ENCODE data around the gene PSMB3. TPM values are rescaled to one million over a fixed set of nuclear protein-coding genes. Genes with fewer than 3 reads are reported as not detected.
"Not testable (repeated sequence)": the region's sequence is repeated elsewhere in the genome, so short reads cannot be mapped to it uniquely, and the experiment has no call there.

Gene PSMB3
- total RNA-seq, 2 donors from 2014 or later = 182 to 190 TPM

GRCh38 chr17:38720941-38721340 is 31.6 kb upstream of the PSMB3 start:
- H3K36me3 Mint-ChIP-seq (ENCODE audit: insufficient read depth in 2 of 2) = peaks cover 2 to 18% of the 10 kb centered on the region in 2 donors
- H3K9me3 Mint-ChIP-seq = no peaks in the 10 kb centered on the region
- no peaks in the 10 kb centered on the region for H3K27me3 Mint-ChIP-seq (ENCODE audit: low read depth)
- peak overlapping the region; percentile 36 for H3K27ac Mint-ChIP-seq
- DNase-seq = no peak
- no peak for ATAC-seq (replicated peaks in 1 of 2)
- H3K4me3 Mint-ChIP-seq = no peak overlapping the region
- H3K4me1 Mint-ChIP-seq (ENCODE audit: low read depth) = peaks cover 38% of the 10 kb centered on the region

DNA sequence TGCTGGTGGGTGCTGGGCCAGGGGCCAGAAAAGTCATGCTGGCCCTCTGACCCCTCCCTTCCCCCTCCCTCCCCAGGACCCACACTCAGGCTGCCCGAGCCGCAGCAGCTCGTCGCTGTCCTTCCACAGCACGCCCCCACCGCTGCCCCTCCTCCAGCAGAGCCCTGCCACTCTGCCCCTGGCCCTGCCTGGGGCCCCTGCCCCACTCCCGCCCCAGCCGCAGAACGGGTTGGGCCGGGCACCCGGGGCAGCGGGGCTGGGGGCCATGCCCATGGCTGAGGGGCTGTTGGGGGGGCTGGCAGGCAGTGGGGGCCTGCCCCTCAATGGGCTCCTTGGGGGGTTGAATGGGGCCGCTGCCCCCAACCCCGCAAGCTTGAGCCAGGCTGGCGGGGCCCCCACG is 30.7 kb upstream of the PSMB3 start:
- Mint-ChIP-seq H3K27me3 (ENCODE audit: low read depth) (no peaks in the 10 kb centered on the region), H3K27ac (no peak overlapping the region), H3K9me3 (no peaks in the 10 kb centered on the region), H3K4me1 (ENCODE audit: low read depth) (peaks cover 45% of the 10 kb centered on the region), H3K36me3 (ENCODE audit: insufficient read depth in 2 of 2) (peaks cover 4 to 16% of the 10 kb centered on the region in 2 donors), H3K4me3 (no peak overlapping the region)
- ATAC-seq (replicated peaks in 1 of 2) (no peak), DNase-seq (no peak)

GRCh38 chr17:38724337-38724988 is 28.1 kb upstream of the PSMB3 start:
- Mint-ChIP-seq H3K4me3 (no peak overlapping the region), H3K27me3 (ENCODE audit: low read depth) (no peaks in the 10 kb centered on the region), H3K4me1 (ENCODE audit: low read depth) (peaks cover 67% of the 10 kb centered on the region), H3K36me3 (ENCODE audit: insufficient read depth in 2 of 2) (peaks cover 5 to 8% of the 10 kb centered on the region in 2 donors), H3K9me3 (peaks cover 0 to 3% of the 10 kb centered on the region in 2 donors), H3K27ac (peak overlapping the region; percentile 7)
- ATAC-seq (replicated peaks in 1 of 2) = no peak
- no peak for DNase-seq

DNA sequence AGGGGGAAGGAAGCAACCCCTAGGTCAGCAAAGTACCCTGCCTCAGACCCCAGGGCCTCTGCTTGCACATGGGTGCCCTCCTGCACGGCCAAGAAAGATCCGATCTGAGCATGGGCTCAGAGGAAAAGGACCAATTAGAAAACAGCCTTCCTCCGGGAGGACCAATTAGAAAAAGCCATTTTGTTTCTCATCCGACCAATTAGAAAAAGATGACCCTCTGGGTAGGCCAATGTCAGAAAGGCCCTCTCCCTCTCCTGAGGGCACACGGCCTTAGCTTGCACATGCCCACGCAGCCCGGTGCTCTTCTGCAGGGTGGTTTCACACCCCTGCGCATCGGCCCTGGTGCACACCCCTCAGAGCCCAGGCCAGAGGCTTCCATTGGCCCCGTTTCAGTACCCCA is 27.5 kb upstream of the PSMB3 start:
- Mint-ChIP-seq H3K4me3 (no peak overlapping the region), H3K27ac (no peak overlapping the region), H3K27me3 (ENCODE audit: low read depth) (no peaks in the 10 kb centered on the region), H3K36me3 (ENCODE audit: insufficient read depth in 2 of 2) (peaks cover 5 to 8% of the 10 kb centered on the region in 2 donors), H3K4me1 (ENCODE audit: low read depth) (peaks cover 69% of the 10 kb centered on the region), H3K9me3 (peaks cover 0 to 3% of the 10 kb centered on the region in 2 donors)
- DNase-seq = no peak
- no peak for ATAC-seq (replicated peaks in 1 of 2)

DNA sequence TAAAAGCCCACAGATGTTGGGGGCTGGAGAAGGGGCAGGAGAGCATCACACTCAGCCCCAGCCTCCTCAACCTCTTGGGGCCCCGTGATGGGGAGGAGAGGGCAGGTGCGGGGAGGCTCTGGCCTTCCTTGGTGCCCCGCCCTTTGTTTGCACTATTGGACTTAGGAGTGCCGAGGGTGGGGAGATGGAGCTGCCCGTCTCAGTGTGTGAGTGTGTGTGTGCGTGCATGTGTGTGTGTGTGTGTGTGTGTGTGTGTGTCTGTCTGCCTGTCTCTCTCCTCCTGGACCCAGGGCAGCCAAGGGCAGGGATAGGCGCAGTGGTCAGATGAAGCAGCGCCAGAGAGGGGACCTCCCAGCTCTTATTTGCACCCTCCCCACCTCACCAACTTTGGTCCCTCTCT is 26.4 kb upstream of the PSMB3 start:
- Mint-ChIP-seq H3K4me1 (ENCODE audit: low read depth) (peaks cover 69% of the 10 kb centered on the region), H3K27ac (peak overlapping the region; percentile 11), H3K4me3 (peak overlapping the region; percentile 8 to 34)
- not testable (repeated sequence) for ATAC-seq (replicated peaks in 1 of 2); H3K36me3 Mint-ChIP-seq (ENCODE audit: insufficient read depth in 2 of 2); DNase-seq; H3K9me3 Mint-ChIP-seq; H3K27me3 Mint-ChIP-seq (ENCODE audit: low read depth)

DNA sequence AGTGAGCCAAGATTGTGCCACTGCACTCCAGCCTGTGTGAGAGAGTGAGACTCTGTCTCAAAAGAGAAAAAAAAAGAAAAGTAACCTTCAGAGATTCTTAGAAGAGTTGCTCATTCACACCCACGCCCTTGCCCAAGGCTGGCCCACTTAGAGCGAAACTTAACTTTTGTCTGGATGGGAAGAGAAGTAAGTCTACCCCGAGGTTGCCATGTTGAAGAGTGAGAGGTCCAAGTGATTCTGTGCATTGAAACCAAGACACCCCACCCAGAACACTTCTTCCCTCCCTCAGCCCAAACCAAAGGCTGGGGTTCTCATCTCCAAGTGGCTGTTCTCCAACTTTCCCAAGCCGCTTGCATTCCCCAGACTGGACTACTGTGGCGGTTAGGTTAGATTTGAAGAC is 24.8 kb upstream of the PSMB3 start:
- Mint-ChIP-seq H3K4me1 (ENCODE audit: low read depth) (peaks cover 78% of the 10 kb centered on the region), H3K4me3 (peak overlapping the region; percentile 90 to 93), H3K27me3 (ENCODE audit: low read depth) (no peaks in the 10 kb centered on the region), H3K27ac (peak overlapping the region; percentile 99), H3K36me3 (ENCODE audit: insufficient read depth in 2 of 2) (peaks cover 4 to 6% of the 10 kb centered on the region in 2 donors), H3K9me3 (peaks cover 0 to 3% of the 10 kb centered on the region in 2 donors)
- peak; percentile 82 to 88 for DNase-seq
- ATAC-seq (replicated peaks in 1 of 2) = peak; percentile 61 to 64

DNA sequence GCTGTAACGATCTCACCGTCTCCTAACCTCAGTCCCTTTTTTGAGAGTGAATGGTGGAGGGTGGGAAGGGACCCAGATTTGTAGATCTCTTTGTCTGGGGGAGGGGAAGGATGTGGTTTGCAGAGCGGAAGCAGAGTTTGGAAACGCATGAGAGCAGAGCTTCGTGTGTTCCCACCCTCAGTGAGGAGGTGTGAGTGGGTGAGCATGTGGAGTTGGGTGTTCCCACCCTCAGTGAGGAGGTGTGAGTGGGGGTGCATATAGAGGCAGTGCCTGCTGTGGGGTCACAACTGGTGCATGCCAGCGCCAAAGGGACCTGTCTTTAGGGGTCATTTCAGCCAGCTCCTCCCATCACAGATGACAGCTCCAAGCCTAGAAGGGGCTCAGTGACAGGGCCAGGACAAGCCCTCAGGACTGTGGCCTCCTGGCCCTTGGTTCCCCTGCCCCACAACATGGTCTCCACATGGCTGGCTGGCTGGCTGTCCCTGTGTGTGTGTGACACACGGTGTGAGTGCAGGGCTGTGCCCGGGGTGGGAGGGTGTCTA is 24.2 kb upstream of the PSMB3 start:
- Mint-ChIP-seq H3K4me1 (ENCODE audit: low read depth) (peaks cover 78% of the 10 kb centered on the region), H3K27ac (peak overlapping the region; percentile 99), H3K9me3 (peaks cover 0 to 3% of the 10 kb centered on the region in 2 donors), H3K4me3 (peak overlapping the region; percentile 90 to 93), H3K27me3 (ENCODE audit: low read depth) (no peaks in the 10 kb centered on the region), H3K36me3 (ENCODE audit: insufficient read depth in 2 of 2) (peaks cover 6% of the 10 kb centered on the region in 2 donors)
- peak; percentile 10 to 21 for ATAC-seq (replicated peaks in 1 of 2)
- DNase-seq = peak; percentile 51 to 62

- Mint-ChIP-seq H3K4me3 (peak overlapping the region; percentile 90 to 93), H3K4me1 (ENCODE audit: low read depth) (peaks cover 83% of the 10 kb centered on the region), H3K27me3 (ENCODE audit: low read depth) (no peaks in the 10 kb centered on the region), H3K9me3 (peaks cover 0 to 3% of the 10 kb centered on the region in 2 donors), H3K36me3 (ENCODE audit: insufficient read depth in 2 of 2) (peaks cover 6% of the 10 kb centered on the region in 2 donors), H3K27ac (peak overlapping the region; percentile 67)
- DNase-seq (no peak), ATAC-seq (replicated peaks in 1 of 2) (no peak)
Measured at GRCh38 chr17:38729368-38729885, 23.1 kb upstream of the PSMB3 start.

GRCh38 chr17:38729886-38730525 is 22.5 kb upstream of the PSMB3 start, which contains the start of gene CISD3:
TSS of gene CISD3 (plus strand) at chr17:38730341. CDS start at chr17:38730359, 18 bp downstream.
- Mint-ChIP-seq H3K27ac (peak within 1 kb of the TSS; percentile 67), H3K4me3 (peak within 1 kb of the TSS; percentile 93 to 100), H3K4me1 (ENCODE audit: low read depth) (peaks cover 87% of the 10 kb centered on the region), H3K27me3 (ENCODE audit: low read depth) (no peaks in the 10 kb centered on the region), H3K36me3 (ENCODE audit: insufficient read depth in 2 of 2) (peaks cover 6% of the 10 kb centered on the region in 2 donors), H3K9me3 (peaks cover 0 to 3% of the 10 kb centered on the region in 2 donors)
- DNase-seq (peak; percentile 91 to 95), ATAC-seq (replicated peaks in 1 of 2) (peak; percentile 78 to 79)

- Mint-ChIP-seq H3K4me1 (ENCODE audit: low read depth) (peaks cover 86% of the 10 kb centered on the region), H3K36me3 (ENCODE audit: insufficient read depth in 2 of 2) (peaks cover 6% of the 10 kb centered on the region in 2 donors), H3K9me3 (peaks cover 0 to 3% of the 10 kb centered on the region in 2 donors), H3K4me3 (peak overlapping the region; percentile 91 to 100), H3K27me3 (ENCODE audit: low read depth) (no peaks in the 10 kb centered on the region), H3K27ac (peak overlapping the region; percentile 26)
- ATAC-seq (replicated peaks in 1 of 2) (no peak), DNase-seq (peak in 1 of 2 donors; percentile 40)
Measured at GRCh38 chr17:38730526-38731379, 21.8 kb upstream of the PSMB3 start.

GRCh38 chr17:38731526-38732294 is 20.8 kb upstream of the PSMB3 start:
- Mint-ChIP-seq H3K27me3 (ENCODE audit: low read depth) (no peaks in the 10 kb centered on the region), H3K9me3 (peaks cover 0 to 3% of the 10 kb centered on the region in 2 donors), H3K4me1 (ENCODE audit: low read depth) (peaks cover 77% of the 10 kb centered on the region), H3K4me3 (peak overlapping the region; percentile 91 to 100), H3K36me3 (ENCODE audit: insufficient read depth in 2 of 2) (peaks cover 4 to 6% of the 10 kb centered on the region in 2 donors), H3K27ac (peak overlapping the region; percentile 20)
- ATAC-seq (replicated peaks in 1 of 2) (no peak), DNase-seq (no peak)

Data from activated T-cell treated with anti-CD3 and anti-CD28 coated beads, Interleukin-2, amount 50 U/mL, for 72 hours (primary cell).